ENCODE results near the gene SORCS2. TPM values are rescaled to one million over a fixed set of nuclear protein-coding genes. Genes with fewer than 3 reads are reported as not detected.
"Not testable (repeated sequence)": the region's sequence is repeated elsewhere in the genome, so short reads cannot be mapped to it uniquely, and the experiment has no call there.

Gene SORCS2
- total RNA-seq, 1 experiment from 2014 or later, result 4.1 TPM

DNA sequence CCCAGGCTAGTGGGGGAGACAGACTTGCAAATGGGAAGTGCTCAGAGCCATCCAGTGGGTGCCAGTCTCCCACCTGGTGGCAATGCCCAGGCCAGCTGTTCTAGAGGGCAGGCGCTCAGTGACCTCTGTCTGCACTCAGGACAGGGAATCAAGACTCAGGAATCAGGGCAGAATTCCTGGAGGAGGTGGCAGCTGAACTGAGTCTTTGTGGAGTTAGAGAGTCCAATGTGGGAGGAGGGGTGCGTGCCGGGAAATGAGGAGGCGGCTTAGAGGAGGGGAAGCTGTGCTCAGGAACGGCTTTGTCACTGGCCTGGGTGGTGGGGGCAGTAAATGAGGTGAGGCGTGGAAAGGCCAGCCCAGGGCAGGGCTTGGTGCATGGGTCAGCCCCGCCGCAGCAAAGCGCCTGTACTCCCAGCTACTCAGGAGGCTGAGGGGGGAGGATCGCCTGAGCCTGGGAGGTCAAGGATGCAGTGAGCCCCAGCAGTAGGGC lies 31.3 kb upstream of the SORCS2 start:
- ATAC-seq, result no peak
- no peak overlapping the region for H3K4me3 ChIP-seq (ENCODE audit: low read length)
- intact Hi-C loops (cut with micrococcal nuclease), result no loop called here
- no peaks in the 10 kb centered on the region for H3K27me3 ChIP-seq (ENCODE audit: low read length)
- no peaks in the 10 kb centered on the region for H3F3A ChIP-seq (ENCODE audit: low read length, unreplicated experiment)
- TF ChIP-seq EZH2 (IDR thresholded peaks at IDR 0.05; ENCODE audit: low read length, unreplicated experiment), result no peak
- TF ChIP-seq, protein P1, sequence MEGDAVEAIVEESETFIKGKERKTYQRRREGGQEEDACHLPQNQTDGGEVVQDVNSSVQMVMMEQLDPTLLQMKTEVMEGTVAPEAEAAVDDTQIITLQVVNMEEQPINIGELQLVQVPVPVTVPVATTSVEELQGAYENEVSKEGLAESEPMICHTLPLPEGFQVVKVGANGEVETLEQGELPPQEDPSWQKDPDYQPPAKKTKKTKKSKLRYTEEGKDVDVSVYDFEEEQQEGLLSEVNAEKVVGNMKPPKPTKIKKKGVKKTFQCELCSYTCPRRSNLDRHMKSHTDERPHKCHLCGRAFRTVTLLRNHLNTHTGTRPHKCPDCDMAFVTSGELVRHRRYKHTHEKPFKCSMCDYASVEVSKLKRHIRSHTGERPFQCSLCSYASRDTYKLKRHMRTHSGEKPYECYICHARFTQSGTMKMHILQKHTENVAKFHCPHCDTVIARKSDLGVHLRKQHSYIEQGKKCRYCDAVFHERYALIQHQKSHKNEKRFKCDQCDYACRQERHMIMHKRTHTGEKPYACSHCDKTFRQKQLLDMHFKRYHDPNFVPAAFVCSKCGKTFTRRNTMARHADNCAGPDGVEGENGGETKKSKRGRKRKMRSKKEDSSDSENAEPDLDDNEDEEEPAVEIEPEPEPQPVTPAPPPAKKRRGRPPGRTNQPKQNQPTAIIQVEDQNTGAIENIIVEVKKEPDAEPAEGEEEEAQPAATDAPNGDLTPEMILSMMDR (conservative IDR thresholded peaks at IDR 0.05; ENCODE audit: low read depth, low read length), result no peak
- H3K9me2 ChIP-seq (replicated peaks; ENCODE audit: low read length), result no peaks in the 10 kb centered on the region
- BruUV-seq (replicated peaks), result no TSS peak
- CTCF ChIA-PET, result no interaction called here
- H3K27ac ChIP-seq (ENCODE audit: low read length), result no peak overlapping the region
- H3K4me1 ChIP-seq (ENCODE audit: insufficient read depth, low read length), result no peaks in the 10 kb centered on the region
- no peaks in the 10 kb centered on the region for H3K36me3 ChIP-seq (ENCODE audit: low read depth, low read length)
- no peak overlapping the region for H3K9ac ChIP-seq (ENCODE audit: low read length)
- no peak overlapping the region for H2AFZ ChIP-seq (ENCODE audit: low read length)
- POLR2A ChIA-PET (ENCODE audit: unreplicated experiment), result no interaction called here
- H3K9me3 ChIP-seq (ENCODE audit: low read length), result no peaks in the 10 kb centered on the region
- no peaks in the 10 kb centered on the region for H4K20me1 ChIP-seq (ENCODE audit: low read length)
- no peak for DNase-seq
- no peak overlapping the region for H3K4me2 ChIP-seq (ENCODE audit: low read length)
- H3K79me2 ChIP-seq (ENCODE audit: low read length), result no peaks in the 10 kb centered on the region

DNA sequence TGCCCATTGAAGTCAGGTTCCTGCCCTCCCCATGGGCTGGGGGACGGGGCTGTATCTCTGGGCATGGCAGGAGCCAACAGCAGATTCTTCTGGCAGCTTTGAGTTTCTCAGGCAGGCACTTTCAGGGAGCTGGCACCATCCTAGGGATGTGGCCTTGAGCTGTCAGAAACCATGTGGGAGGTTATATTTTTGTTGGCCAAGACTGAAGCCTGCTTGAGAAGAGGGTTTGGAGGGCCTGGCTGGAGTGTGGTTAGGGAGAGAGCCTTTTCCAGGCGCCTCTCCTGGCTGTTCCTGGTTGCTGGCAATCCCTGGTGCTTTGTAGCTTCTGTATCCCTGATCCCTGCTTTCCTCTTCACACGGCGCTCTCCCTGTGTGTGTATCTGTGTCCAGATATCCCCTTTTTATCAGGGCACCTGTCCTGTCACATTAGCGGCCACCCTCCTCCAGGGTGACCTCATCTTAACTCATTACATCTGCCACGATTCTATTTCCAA lies 30.6 kb upstream of the SORCS2 start:
- ATAC-seq, result no peak

DNA sequence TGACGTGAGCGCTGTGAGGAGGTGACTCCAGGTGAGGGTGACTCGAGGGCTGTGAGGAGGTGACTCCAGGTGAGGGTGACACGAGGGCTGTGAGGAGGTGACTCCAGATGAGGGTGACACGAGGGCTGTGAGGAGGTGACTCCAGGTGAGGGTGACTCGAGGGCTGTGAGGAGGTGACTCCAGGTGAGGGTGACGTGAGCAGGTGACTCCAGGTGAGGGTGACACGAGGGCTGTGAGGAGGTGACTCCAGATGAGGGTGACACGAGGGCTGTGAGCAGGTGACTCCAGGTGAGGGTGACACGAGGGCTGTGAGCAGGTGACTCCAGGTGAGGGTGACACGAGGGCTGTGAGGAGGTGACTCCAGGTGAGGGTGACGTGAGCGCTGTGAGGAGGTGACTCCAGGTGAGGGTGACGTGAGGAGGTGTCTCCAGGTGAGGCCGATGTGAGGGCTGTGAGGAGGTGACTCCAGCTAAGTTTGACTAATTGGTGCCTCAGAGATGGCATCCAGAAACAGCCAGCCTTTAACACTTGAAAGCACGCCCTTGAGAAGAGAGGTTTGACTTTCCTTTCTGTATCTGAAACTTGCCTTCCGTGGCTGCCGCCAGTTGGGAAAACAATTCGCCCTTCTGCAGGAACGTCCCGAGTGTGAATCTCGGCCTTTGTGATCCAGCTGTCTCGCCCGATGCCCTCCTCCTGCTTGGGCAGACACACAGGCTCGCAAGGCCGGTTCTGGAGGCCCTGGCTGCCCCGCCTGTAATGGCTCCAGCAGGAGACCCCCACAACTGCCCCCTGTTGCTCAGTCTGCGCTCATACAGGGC lies 27.1 kb upstream of the SORCS2 start:
- H3K9me2 ChIP-seq (replicated peaks; ENCODE audit: low read length); H3K4me1 ChIP-seq (ENCODE audit: insufficient read depth, low read length); H2AFZ ChIP-seq (ENCODE audit: low read length); BruUV-seq (replicated peaks); H3K4me3 ChIP-seq (ENCODE audit: low read length); H4K20me1 ChIP-seq (ENCODE audit: low read length); H3K36me3 ChIP-seq (ENCODE audit: low read depth, low read length); DNase-seq; H3K9me3 ChIP-seq (ENCODE audit: low read length); H3K4me2 ChIP-seq (ENCODE audit: low read length); ATAC-seq; CTCF ChIA-PET; H3K27me3 ChIP-seq (ENCODE audit: low read length); intact Hi-C loops (cut with micrococcal nuclease); H3K27ac ChIP-seq (ENCODE audit: low read length); H3K79me2 ChIP-seq (ENCODE audit: low read length); H3K9ac ChIP-seq (ENCODE audit: low read length); POLR2A ChIA-PET (ENCODE audit: unreplicated experiment); H3F3A ChIP-seq (ENCODE audit: low read length, unreplicated experiment): not testable (repeated sequence)

More for the DNA sequence above, 30.6 kb upstream of the SORCS2 start:
- Histone ChIP-seq H3K27me3 (ENCODE audit: low read length) (no peaks in the 10 kb centered on the region), H4K20me1 (ENCODE audit: low read length) (no peaks in the 10 kb centered on the region), H2AFZ (ENCODE audit: low read length) (no peak overlapping the region), H3K4me1 (ENCODE audit: insufficient read depth, low read length) (no peaks in the 10 kb centered on the region), H3K36me3 (ENCODE audit: low read depth, low read length) (no peaks in the 10 kb centered on the region), H3K9ac (ENCODE audit: low read length) (no peak overlapping the region), H3K9me3 (ENCODE audit: low read length) (no peaks in the 10 kb centered on the region), H3F3A (ENCODE audit: low read length, unreplicated experiment) (no peaks in the 10 kb centered on the region), H3K79me2 (ENCODE audit: low read length) (no peaks in the 10 kb centered on the region), H3K4me2 (ENCODE audit: low read length) (no peak overlapping the region), H3K9me2 (replicated peaks; ENCODE audit: low read length) (no peaks in the 10 kb centered on the region), H3K4me3 (ENCODE audit: low read length) (no peak overlapping the region), H3K27ac (ENCODE audit: low read length) (no peak overlapping the region)
- BruUV-seq (replicated peaks), result no TSS peak
- CTCF ChIA-PET, result no interaction called here
- intact Hi-C loops (cut with micrococcal nuclease), result no loop called here
- no peak for DNase-seq
- TF ChIP-seq EZH2phosphoT487 (IDR thresholded peaks at IDR 0.05; ENCODE audit: borderline replicate concordance, low read length) (no peak), EZH2 (IDR thresholded peaks at IDR 0.05; ENCODE audit: low read length, unreplicated experiment) (no peak)
- TF ChIP-seq, protein P1 (conservative IDR thresholded peaks at IDR 0.05; ENCODE audit: low read depth, low read length), result no peak
- POLR2A ChIA-PET (ENCODE audit: unreplicated experiment), result no interaction called here

All from PC-3 (cell line).